CD14-positive monocyte (primary cell): ENCODE data around the gene EDRF1. TPM values are rescaled to one million over a fixed set of nuclear protein-coding genes. Genes with fewer than 3 reads are reported as not detected.

Experiments
- DNase-seq, 3 donors: peaks; one replicate each; pipeline ENCODE4 v3.0.0-alpha.2; 2011 to 2022
- H2AFZ ChIP-seq: 2 replicates; pipeline ENCODE4 v1.6.0; 2012; ENCODE audit warnings: mild to moderate bottlenecking, low read depth, low read length, inconsistent platforms; ENCODE audit not compliant: insufficient read depth, poor library complexity, severe bottlenecking
- H3K27ac ChIP-seq, 2 donors: 1 replicate in 1 of 2; 2 replicates in 1 of 2; pipeline ENCODE4 v1.5.1; 2012 to 2013; ENCODE audit warnings: low read length in 2 of 2, control low read depth in 1 of 2, inconsistent platforms in 1 of 2, low read depth in 1 of 2, mild to moderate bottlenecking in 1 of 2
- H3K27me3 ChIP-seq, 2 donors: one replicate each; pipeline versions ENCODE4 v1.6.0 to v1.6.1; 2011 to 2013; ENCODE audit warnings: low read length in 2 of 2; ENCODE audit not compliant: control insufficient read depth in 2 of 2, insufficient read depth in 2 of 2
- H3K36me3 ChIP-seq, 2 donors: replicated peaks in 1 of 2; 1 replicate in 1 of 2; 2 replicates in 1 of 2; pipeline versions ENCODE4 v1.5.1 to v1.6.1; 2012 to 2013; ENCODE audit warnings: low read length in 2 of 2, control low read depth in 1 of 2, inconsistent platforms in 1 of 2, mild to moderate bottlenecking in 1 of 2; ENCODE audit not compliant: insufficient read depth in 2 of 2, control insufficient read depth in 1 of 2
- H3K4me1 ChIP-seq, 2 donors: 1 replicate in 1 of 2; 2 replicates in 1 of 2; pipeline versions ENCODE4 v1.5.1 to v1.6.1; 2012 to 2013; ENCODE audit warnings: low read length in 2 of 2, control low read depth in 1 of 2, inconsistent platforms in 1 of 2, mild to moderate bottlenecking in 1 of 2, moderate library complexity in 1 of 2; ENCODE audit not compliant: insufficient read depth in 2 of 2, control insufficient read depth in 1 of 2
- H3K4me2 ChIP-seq: replicated peaks from 2 replicates; pipeline ENCODE3; 2012; ENCODE audit warnings: low read length, moderate library complexity, mild to moderate bottlenecking; ENCODE audit not compliant: poor library complexity, severe bottlenecking; ENCODE audit errors: extremely low read depth
- H3K4me3 ChIP-seq, 3 experiments: fragments of 200-600 bp in 1 of 3; sonication (generic) in 1 of 3; replicated peaks in 1 of 3; 1 replicate in 2 of 3; 2 replicates in 1 of 3; pipeline ENCODE4 v1.5.1; 2011 to 2013; ENCODE audit warnings: low read length in 3 of 3, mild to moderate bottlenecking in 3 of 3, control low read depth in 2 of 3, low read depth in 2 of 3, inconsistent platforms in 1 of 3, moderate library complexity in 1 of 3
- H3K79me2 ChIP-seq: 2 replicates; pipeline ENCODE4 v1.6.0; 2012; ENCODE audit warnings: mild to moderate bottlenecking, control low read depth, inconsistent platforms, low read length, moderate library complexity; ENCODE audit not compliant: insufficient read depth
- H3K9ac ChIP-seq: 2 replicates; pipeline ENCODE4 v1.6.0; 2017; ENCODE audit warnings: low read length, mild to moderate bottlenecking; ENCODE audit not compliant: insufficient read depth, poor library complexity, severe bottlenecking
- H3K9me3 ChIP-seq, 2 donors: replicated peaks in 1 of 2; 1 replicate in 1 of 2; 2 replicates in 1 of 2; pipeline versions ENCODE4 v1.5.1 to v1.6.1; 2012 to 2013; ENCODE audit warnings: low read length in 2 of 2, control low read depth in 1 of 2; ENCODE audit not compliant: control insufficient read depth in 1 of 2, insufficient read depth in 1 of 2
- H4K20me1 ChIP-seq: 2 replicates; pipeline ENCODE4 v1.6.0; 2012; ENCODE audit warnings: mild to moderate bottlenecking, low read length, control low read depth, moderate library complexity; ENCODE audit not compliant: insufficient read depth
- H3K27ac Mint-ChIP-seq, 7 donors: one replicate each; pipeline ENCODE4 v1.8.0; 2020; ENCODE audit warnings: mild to moderate bottlenecking in 7 of 7, mixed read lengths in 7 of 7, moderate library complexity in 6 of 7, inconsistent platforms in 2 of 7
- H3K27me3 Mint-ChIP-seq, 3 donors: one replicate each; pipeline ENCODE4 v1.8.0; 2021 to 2022; ENCODE audit warnings: low read depth in 3 of 3, mild to moderate bottlenecking in 3 of 3, mixed read lengths in 3 of 3, moderate library complexity in 3 of 3, inconsistent platforms in 1 of 3
- H3K36me3 Mint-ChIP-seq, 2 donors: one replicate each; pipeline ENCODE4 v1.8.0; 2020; ENCODE audit warnings: mixed read lengths in 2 of 2, inconsistent platforms in 1 of 2, mild to moderate bottlenecking in 1 of 2
- H3K4me1 Mint-ChIP-seq: one replicate; pipeline ENCODE4 v1.8.0; 2020; ENCODE audit warnings: mild to moderate bottlenecking, mixed read lengths
- H3K4me3 Mint-ChIP-seq, 2 donors: one replicate each; pipeline ENCODE4 v1.8.0; 2020; ENCODE audit warnings: mild to moderate bottlenecking in 2 of 2, mixed read lengths in 2 of 2, moderate library complexity in 1 of 2
- H3K9me3 Mint-ChIP-seq, 7 donors: one replicate each; pipeline ENCODE4 v1.8.0; 2020 to 2022; ENCODE audit warnings: mixed read lengths in 7 of 7, mild to moderate bottlenecking in 6 of 7, moderate library complexity in 6 of 7, inconsistent platforms in 2 of 7
- CTCF ChIP-seq: fragments of 200-600 bp; IDR thresholded peaks from one replicate; pipeline ENCODE4 v1.8.0; 2022; ENCODE audit warnings: antibody characterized with exemption, mild to moderate bottlenecking
- WGBS: methylation state at CpG from one replicate; pipeline ENCODE4 v1.1.5; 2013; ENCODE audit warnings: missing lambda C conversion rate; ENCODE audit not compliant: insufficient coverage; 5-methylcytosine and 5-hydroxymethylcytosine counted together
- intact Hi-C, 2 donors: fragments of 100-400 bp; cut with micrococcal nuclease; formaldehyde crosslinking; loops; one replicate each; pipeline versions ENCODE4 v1.15.0 to v1.15.1; 2023
- polyA plus RNA-seq, 3 donors: library from polyadenylated mRNA; depleted of rRNA in 1 of 3; unstranded in 2 of 3; stranded (reverse) in 1 of 3; fragments of 300-500 nt in 2 of 3; fragments of >200 nt in 1 of 3; fragmentation: Illumina TruSeq in 2 of 3; gene quantifications; 1 replicate in 2 of 3; 2 replicates in 1 of 3; pipeline ENCODE4 v1.2.3, GENCODE V29; 2012 to 2021

EDRF1 gene
- polyA plus RNA-seq, 3 donors, result 4.6 to 21.4 (median 5.3) TPM

- DNase-seq, result no peak
- H3K36me3 Mint-ChIP-seq, result no peaks in the 10 kb centered on the region
Observed at GRCh38 chr10:125708971-125709503, 10.5 kb upstream of the EDRF1 start.

More at GRCh38 chr10:125708971-125709503, 10.5 kb upstream of the EDRF1 start:
- WGBS, result no CpG with 5 or more reads among the region's 5 CpGs
- no peak for TF ChIP-seq CTCF
- H2AFZ ChIP-seq, result no peak overlapping the region
- intact Hi-C loops, result no loop called here
- no peak overlapping the region for H3K4me2 ChIP-seq
- no peaks in the 10 kb centered on the region for H3K36me3 ChIP-seq
- Mint-ChIP-seq H3K4me1 (no peaks in the 10 kb centered on the region), H3K27ac (no peak overlapping the region), H3K4me3 (no peak overlapping the region), H3K27me3 (peaks cover 4 to 6% (median 6%) of the 10 kb centered on the region in 3 donors), H3K9me3 (peaks cover 10 to 28% (median 19%) of the 10 kb centered on the region in 7 donors)
- H3K4me3 ChIP-seq, result no peak overlapping the region
- no peaks in the 10 kb centered on the region for H3K4me1 ChIP-seq
- no peaks in the 10 kb centered on the region for H4K20me1 ChIP-seq
- peaks cover 14 to 25% of the 10 kb centered on the region in 2 donors for H3K9me3 ChIP-seq
- H3K27ac ChIP-seq, result no peak overlapping the region
- no peak overlapping the region for H3K9ac ChIP-seq
- H3K27me3 ChIP-seq, result no peaks in the 10 kb centered on the region
- H3K79me2 ChIP-seq, result no peaks in the 10 kb centered on the region
